Measurements from ENCODE around the gene YTHDF1.

Gene YTHDF1

DNA sequence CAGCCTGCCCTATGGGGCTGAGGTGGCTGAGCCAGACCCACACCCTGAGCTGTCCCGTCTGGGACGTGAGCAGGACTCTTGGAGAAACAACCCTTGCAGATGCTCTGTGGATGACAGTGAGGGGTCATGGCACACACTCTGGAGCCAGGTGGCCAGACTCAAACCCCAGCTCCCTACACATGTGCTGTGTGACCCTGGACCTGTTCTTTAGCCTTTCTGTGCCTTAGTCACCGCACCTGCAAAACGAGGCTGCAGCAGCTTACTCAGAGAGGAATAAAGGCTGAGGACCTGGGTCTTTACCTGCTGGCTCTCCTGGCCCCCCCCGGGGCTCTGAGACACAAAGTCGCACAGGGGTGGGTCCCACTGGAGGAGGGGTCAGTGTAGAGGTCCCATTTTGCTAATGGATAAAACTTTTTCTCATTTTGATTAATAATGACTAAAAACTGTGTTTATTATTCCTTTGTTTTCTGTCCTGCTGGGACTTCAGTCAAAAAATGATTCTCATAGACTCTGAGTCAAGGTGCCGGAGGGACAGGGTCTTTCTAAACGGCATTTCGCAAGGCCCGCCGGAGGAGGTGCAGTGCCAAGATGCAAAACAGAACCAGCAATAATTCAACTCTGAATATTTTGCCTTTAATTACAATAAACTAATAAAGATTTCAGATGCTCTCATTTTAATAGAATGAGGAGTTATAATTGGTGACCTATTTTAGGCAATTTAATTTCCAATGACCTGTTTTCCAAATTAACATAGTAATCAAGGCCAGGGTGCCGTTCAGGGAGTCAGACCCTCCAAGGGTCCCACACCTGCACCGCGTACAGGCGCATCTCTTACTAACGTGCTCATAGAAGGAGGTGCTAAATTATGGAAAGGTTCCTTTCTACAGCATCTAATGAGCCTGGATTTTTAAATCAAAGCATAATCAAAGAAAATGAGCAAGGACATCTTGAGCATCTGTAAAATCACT is 62.4 kb downstream of the YTHDF1 start:
- DNase-seq = no peak

GRCh38 chr20:63152322-63153253 is 63.3 kb downstream of the YTHDF1 start:
- no peak for DNase-seq

DNA sequence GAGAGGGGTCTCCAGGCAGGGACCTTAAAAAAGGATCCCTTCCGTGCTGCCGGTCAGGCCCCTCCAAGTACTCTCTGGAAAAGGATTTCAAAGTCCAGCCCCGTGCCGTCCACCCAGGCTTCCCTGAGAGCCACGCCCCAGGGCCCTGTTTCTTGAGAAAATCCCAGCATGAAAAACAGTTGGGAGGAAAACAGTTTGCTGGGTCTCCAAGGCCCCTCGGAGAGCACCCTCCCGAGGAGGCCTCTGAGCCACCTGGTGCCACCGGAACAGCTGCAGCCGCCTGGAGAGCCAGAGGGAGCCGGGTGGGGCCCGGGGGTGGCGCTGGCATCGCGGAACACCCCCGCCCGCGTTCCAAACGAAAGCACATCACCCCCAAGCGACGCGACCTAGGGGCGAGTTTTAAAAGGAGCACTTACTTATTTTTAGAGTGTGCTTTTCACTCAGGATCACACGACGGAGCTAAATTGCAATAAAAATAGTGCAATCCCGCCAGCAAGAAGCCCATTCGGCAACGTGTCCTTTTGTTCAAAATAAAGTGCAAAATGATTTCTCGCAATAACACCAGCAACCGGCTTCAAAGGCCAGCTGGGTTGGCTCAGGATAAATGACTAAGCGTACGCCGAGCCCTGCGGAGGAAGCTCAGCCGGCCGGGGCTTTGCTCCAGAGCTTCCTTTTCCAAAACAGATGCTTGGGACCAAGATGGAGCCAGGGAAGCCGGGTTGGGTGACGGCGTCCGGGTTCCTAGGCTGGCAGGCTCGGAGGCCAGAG is 64.2 kb downstream of the YTHDF1 start:
- no peak for DNase-seq

DNA sequence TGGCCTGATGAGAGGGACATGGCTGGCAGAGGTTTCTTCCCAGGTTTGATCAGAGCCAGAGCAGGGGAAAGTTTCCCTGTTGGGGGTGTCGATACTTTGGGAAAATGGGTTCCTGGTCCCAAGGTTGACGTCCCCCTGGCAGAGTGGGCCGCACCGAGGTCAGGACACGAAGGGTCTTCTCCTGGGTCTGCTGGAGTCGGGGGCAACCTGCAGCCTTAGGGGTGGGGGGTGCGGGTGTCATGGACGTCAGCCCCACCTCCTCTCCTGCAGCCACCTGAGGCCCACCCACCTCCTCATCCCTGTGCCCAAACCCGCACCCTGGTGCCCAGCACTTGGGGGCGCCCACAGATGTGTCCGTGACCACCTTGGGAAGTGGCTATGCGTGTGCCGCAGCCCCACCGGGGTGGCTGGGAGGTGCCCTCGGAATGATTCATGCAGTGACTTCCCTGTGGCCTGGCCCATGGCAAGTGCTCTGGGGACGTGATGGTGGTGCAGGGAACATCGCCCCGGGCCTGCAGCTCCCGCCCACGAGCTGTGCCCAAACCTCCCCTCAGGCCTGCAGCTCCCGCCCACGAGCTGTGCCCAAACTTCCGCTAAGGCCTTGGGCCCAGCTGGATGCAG is 64.9 kb downstream of the YTHDF1 start:
- no peak for DNase-seq

- no peak for DNase-seq
These were observed 65.5 kb downstream of the YTHDF1 start for GRCh38 chr20:63150391-63150898.

DNA sequence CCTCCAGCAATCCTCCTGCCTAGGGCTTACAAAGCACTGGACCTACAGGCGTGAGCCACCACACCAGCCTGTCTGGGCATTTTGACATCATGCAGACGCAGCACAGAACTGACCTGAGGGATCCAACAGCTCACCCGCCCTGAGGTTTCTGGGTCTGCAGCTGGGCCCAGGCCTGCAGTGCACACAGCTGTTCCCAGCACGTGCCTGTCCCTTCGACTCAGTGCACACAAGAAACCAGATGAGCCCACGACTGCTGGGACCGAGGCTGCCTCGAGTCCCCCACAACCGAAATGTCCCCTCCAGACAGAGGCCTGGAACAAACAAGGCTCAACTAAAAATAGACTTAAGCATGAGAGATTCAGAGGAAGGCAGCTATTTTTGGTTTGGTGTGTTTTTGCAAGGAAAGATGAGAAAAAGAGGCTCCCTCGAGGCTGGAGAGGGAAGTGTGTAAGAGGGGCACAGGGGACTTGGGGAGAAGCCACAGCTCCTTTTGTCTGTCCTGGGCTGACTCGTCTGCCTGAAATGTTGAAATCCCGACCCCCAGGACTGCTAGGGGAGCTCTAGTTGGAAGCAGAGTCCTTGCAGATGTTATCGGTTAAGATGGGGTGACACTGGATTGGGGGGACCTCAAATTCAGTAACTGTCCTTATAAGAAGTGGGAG is 66.3 kb downstream of the YTHDF1 start:
- no peak for DNase-seq

DNA sequence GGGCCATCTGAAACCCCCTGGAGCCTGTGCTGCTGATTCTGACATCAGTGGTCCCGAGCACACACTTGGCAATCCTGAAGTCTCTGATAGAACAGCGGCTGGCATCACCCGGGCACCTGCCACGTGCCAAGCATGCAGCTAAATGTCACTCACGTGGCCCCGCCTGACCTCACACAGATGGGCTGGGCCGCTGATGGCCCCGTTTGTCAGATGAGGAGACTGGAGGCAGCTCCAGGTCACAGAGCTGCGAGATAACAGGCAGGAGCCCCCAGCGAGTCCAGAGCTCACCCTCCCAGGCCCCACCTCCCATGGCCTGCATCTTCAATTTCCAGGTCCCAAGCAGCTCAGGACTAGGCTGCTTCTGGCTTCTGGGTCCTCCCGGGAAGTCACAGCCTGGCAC is 67.2 kb downstream of the YTHDF1 start:
- no peak for DNase-seq

DNA sequence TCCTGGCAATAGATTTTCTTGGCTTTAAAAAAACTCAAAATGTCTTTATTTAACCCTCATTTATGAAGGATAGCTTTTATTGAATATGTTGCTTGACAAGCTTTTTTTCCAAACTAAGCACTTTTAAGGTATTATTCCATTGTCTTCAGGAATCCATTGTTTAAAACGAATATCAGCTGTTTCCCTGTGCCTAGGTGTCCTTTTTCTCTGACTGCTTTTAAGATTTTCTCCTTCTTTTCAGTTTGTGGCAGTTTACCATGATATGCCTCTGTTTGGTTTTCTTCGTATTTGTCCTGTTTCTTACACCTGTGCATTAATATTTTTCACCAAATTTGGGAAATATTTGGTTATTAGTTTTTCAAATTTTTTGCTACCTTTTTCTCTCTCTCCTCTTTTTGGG is 68.4 kb downstream of the YTHDF1 start:
- DNase-seq = no peak

Measured in CD4-positive, alpha-beta T cell treated with Interferon alpha-2 for 1 hour (primary cell).